ENCODE measurements around the gene TMEM8B. TPM values are rescaled to one million over a fixed set of nuclear protein-coding genes. Genes with fewer than 3 reads are reported as not detected.

Gene TMEM8B
- polyA plus RNA-seq, 1 of the 3 experiments (the other 2 are of a cell fraction): 5.8 TPM

- TF ChIP-seq RAD21 (IDR thresholded peaks at IDR 0.05; ENCODE audit: low read length) (no peak), RFX5 (IDR thresholded peaks at IDR 0.05; ENCODE audit: low read length) (no peak), FOXJ3 (CRISPR knock-in tag; IDR thresholded peaks at IDR 0.05) (no peak), USF1 (IDR thresholded peaks at IDR 0.05; ENCODE audit: borderline replicate concordance, low read depth) (no peak), RXRA (IDR thresholded peaks at IDR 0.05; ENCODE audit: borderline replicate concordance, low read depth) (no peak), PBX3 (IDR thresholded peaks at IDR 0.05) (no peak), EZH2phosphoT487 (IDR thresholded peaks at IDR 0.05; ENCODE audit: borderline replicate concordance, low read depth) (no peak), RCOR1 (IDR thresholded peaks at IDR 0.05; ENCODE audit: low read length) (no peak), JUND (IDR thresholded peaks at IDR 0.05) (no peak), NFIC (IDR thresholded peaks at IDR 0.05; ENCODE audit: borderline replicate concordance) (no peak), USF2 (IDR thresholded peaks at IDR 0.05; ENCODE audit: borderline replicate concordance, low read depth, low read length) (no peak), ELF1 (IDR thresholded peaks at IDR 0.05) (no peak)
These were observed 80.2 kb downstream of the TMEM8B start, which contains the start of gene SPAAR (continued) for GRCh38 chr9:35909274-35909673.

- H3K4me3 ChIP-seq (ENCODE audit: low read depth in 2 of 2, low read length in 1 of 2): no peak overlapping the region
- no peak overlapping the region for H2AFZ ChIP-seq (ENCODE audit: low read depth)
- DNase-seq: no peak
- WGBS (ENCODE audit: low lambda C conversion rate): 97% methylated on average over 20 of the region's 34 CpGs
- no peaks in the 10 kb centered on the region; the same call in 1 of the 2 replicates for H3K79me2 ChIP-seq (ENCODE audit: insufficient read depth)
- ChIA-PET CTCF (interaction anchor here (0.9 to 2.3 kb wide), 4 partner anchors 14 to 98 kb away, joined by 3 to 10 read pairs (median 3); no protein-coding TSS in a partner anchor), POLR2A (no interaction called here)
- TF ChIP-seq FOXM1 (IDR thresholded peaks at IDR 0.05; ENCODE audit: low read depth) (no peak), FOXJ3 (CRISPR knock-in tag; IDR thresholded peaks at IDR 0.05) (no peak), POLR2AphosphoS5 (IDR thresholded peaks at IDR 0.05; ENCODE audit: low read depth, low read length) (no peak), YY1 (IDR thresholded peaks at IDR 0.05; ENCODE audit: low read depth) (no peak), IRF3 (IDR thresholded peaks at IDR 0.05; ENCODE audit: low read depth, low read length) (no peak), USF2 (IDR thresholded peaks at IDR 0.05; ENCODE audit: borderline replicate concordance, low read depth, low read length) (no peak), EZH2phosphoT487 (IDR thresholded peaks at IDR 0.05; ENCODE audit: borderline replicate concordance, low read depth) (no peak), MXI1 (IDR thresholded peaks at IDR 0.05; ENCODE audit: low read depth, low read length) (no peak), PBX3 (IDR thresholded peaks at IDR 0.05) (no peak), GABPA (IDR thresholded peaks at IDR 0.05; ENCODE audit: low read depth) (no peak), CHD2 (IDR thresholded peaks at IDR 0.05; ENCODE audit: low read length, partially characterized antibody) (no peak), CTCF (IDR thresholded peaks at IDR 0.05) (no peak)
- H3K9me2 ChIP-seq: no peaks in the 10 kb centered on the region
- H3K27ac ChIP-seq (ENCODE audit: low read depth in 2 of 2, low read length in 1 of 2): no peak overlapping the region; a peak in 1 of 4 replicates
- H3K27me3 ChIP-seq (ENCODE audit: insufficient read depth): no peaks in the 10 kb centered on the region
- no peak overlapping the region for H3K4me2 ChIP-seq
- H4K20me1 ChIP-seq (ENCODE audit: insufficient read depth): no peaks in the 10 kb centered on the region
- no peak overlapping the region for H3K9ac ChIP-seq
- no peaks in the 10 kb centered on the region for H3K9me3 ChIP-seq
- H3F3A ChIP-seq (replicated peaks; ENCODE audit: insufficient read depth): peaks cover 34% of the 10 kb centered on the region
- no peaks in the 10 kb centered on the region for H3K36me3 ChIP-seq (replicated peaks in 1 of 2; ENCODE audit: control insufficient read depth in 1 of 2, insufficient read depth in 2 of 2, low read length in 1 of 2)
- peaks cover 38 to 43% of the 10 kb centered on the region in 2 experiments; a peak in 3 of 4 replicates for H3K4me1 ChIP-seq (ENCODE audit: control insufficient read depth in 1 of 2, insufficient read depth in 2 of 2, low read depth in 1 of 2, low read length in 1 of 2)
These were observed 80.9 kb downstream of the TMEM8B start for GRCh38 chr9:35909687-35910612.

Measured in SK-N-SH (cell line).